NCI-H2107 treated with DMSO at 0.1 percent for 48 hours (cell line): Measurements from ENCODE around the gene CKAP2L.

Experiments
- DNase-seq: peaks from one replicate; lab custom pipeline; 2025; ENCODE audit not compliant: unreplicated experiment; lab: John Stamatoyannopoulos, UW

The CKAP2L gene, protein sequence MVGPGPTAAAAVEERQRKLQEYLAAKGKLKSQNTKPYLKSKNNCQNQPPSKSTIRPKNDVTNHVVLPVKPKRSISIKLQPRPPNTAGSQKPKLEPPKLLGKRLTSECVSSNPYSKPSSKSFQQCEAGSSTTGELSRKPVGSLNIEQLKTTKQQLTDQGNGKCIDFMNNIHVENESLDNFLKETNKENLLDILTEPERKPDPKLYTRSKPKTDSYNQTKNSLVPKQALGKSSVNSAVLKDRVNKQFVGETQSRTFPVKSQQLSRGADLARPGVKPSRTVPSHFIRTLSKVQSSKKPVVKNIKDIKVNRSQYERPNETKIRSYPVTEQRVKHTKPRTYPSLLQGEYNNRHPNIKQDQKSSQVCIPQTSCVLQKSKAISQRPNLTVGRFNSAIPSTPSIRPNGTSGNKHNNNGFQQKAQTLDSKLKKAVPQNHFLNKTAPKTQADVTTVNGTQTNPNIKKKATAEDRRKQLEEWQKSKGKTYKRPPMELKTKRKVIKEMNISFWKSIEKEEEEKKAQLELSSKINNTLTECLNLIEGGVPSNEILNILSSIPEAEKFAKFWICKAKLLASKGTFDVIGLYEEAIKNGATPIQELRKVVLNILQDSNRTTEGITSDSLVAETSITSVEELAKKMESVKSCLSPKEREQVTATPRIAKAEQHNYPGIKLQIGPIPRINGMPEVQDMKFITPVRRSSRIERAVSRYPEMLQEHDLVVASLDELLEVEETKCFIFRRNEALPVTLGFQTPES

DNA sequence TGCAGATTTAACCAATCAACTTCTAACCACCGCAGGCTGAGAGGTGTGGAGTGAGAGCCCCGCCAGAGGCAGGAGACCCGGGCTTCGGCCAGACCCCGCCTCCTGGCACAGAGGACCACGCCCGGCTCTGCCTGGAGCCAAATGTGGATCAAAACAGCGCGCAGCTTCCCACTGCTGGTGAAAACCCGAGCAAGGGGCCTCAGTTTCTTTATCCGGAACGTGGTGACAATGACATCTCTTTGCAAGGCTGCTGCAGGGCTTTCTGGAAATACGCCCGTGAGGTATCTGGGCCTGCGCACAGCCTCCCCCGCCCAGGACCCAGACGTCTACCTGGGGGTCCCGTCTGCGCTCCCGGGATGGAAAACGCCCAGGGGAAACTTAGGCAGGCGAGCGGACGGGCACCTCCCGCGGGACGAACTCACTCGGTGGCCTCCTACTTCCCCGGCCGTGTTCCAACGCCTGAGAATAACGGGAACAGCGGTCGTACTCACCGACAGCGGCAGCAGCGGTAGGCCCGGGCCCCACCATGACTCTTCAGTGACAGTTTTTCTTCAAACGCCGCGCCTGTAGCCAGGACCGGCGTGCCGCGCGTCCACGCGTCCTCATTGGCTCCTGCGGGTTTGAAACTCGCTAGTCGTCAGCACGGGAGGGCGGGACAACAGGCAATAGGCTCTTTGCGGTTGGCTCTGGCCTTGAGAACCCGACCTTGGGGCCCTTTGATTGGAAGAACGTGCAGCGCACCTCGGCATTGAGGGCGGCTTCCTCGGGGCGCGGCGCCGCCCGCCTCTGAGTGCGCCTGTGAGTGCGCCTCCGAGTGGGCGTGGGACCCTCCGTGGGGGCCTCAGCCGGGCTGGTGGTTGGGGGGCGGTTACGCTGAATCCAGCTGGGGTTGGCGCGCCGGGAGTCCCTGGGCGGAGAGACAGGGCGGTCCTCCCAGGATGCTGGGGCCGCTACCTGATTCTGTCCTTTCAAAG lies at the start of gene CKAP2L:
Gene CKAP2L (minus strand): TSS at position 539 of the 974 bp plus-strand sequence. CDS start 11 bp downstream, at position 528.
- peak; percentile 87 for DNase-seq

DNA sequence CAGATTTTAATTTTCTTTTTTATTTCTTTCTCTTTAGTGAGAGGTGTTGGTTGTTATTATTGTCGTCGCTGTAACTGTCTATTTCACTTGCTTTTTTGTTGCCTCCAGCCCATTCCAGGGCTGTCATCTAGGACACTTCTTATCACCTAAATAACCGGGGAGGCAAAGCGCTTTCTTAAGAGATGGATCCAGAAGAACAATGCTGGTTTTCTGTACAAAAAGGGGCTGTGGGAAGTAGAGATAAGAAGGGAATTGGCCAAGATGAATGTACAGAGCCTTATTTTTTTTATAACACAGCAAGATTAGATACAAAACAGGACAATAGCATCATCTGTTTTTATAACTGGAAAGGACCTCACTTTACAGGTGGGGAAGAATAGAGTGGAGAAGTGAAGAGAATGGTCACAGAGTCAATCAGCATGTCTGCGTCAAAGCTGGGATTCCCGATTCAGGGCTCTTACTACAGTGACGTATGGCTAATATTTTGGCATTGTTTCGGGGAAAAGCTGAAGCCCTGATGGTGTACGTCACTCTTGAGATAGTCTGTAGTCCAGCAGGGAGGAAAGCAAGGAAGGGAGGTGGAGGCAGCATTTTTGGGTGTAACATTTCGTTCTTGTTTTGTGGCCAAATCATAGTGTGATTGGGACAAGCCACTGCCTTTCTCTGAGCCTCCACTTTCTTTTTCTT lies 49.0 kb upstream of the CKAP2L start:
- DNase-seq, result no peak

DNA sequence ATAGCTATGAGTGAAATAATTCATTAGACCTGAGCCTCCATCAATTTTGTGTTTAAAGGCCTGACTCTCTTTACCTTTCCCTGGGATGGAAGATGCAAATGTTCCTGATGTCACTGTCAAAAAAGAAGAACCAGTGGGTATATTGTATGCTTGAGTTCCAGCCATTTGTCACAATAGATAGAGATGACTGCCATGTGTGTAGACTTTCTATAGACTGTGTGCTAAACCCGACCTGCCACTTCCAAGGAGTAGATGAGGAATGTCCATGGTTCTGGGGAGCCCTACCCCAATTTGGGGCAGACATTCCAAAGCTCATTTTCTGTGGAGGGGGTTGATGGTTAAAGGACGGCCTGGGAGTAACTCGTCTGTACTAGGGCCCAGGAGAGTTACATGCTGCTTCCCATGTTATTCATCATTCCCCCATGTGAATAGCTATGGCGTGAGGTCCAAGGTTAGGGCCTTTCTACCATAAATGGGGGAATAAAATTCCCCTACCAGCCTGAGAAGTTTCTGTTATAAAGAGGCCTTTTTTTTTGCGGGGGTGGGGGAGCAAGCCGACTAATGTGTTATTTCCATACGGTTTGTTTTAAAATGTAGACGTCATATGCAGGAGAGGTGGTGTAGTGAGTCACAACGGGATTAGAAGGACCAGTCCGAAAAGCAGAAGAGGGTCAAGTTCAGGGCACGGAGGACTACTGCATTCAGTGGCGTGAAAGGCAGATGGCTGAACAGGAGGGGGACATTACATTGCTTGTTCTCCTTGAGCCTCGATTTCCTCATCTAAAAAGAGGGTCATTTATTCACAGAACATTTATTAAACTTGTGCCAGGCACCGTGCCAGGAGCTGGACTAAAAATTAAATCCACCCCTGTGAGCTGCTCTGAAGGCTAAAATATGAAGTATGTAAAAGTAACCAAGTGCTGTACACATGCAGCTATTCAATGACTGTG lies 48.2 kb upstream of the CKAP2L start:
- DNase-seq, result no peak

DNA sequence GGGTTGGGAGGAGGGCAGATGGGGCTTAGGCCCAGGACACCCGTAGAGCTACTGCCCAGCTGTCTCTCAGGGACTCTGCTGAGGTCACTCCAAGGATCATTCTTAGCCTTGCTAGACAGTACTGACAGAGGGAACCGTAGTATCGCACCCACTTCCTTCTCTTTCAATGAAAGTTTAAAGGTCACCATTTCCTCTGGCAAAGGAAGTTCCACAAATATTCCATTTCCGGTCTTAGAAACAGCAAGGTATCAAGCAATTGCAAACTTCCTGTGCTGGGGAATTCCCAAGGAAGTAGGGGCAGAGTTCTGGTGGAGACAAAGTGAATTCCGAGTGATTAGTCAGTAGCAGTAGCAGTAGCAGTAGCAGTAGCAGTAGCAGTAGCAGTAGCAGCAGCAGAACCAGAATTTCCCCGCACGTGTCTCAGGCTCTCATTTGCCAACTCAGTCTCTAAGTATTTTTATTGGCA lies 47.5 kb upstream of the CKAP2L start:
- no peak for DNase-seq

DNA sequence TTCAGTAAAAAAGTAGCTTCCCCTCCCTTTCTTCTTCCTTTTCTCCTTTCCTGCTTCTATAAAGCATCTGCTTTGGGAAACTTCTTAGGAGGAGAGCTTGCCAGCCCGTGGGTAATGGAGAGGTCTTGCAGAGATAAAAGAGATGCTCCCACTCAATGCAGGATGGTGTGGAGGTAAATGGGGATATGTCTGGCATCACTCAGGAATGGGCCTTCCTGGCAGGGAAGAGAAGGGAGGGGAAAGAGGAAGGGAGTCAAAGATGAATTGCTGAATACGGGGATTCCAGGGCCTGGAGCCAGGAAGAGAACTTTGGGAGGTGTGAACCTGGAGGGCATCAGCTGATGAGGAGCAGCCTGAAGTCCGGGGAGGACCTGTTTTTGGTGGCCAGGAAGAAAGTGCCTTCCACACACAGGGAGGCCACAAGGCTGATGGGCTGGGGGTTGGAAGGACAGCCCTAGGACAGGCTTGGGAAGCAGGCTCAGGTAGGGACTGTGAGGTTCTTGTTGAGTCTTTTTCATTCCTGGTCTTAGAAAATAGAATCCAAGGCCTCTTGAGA lies 46.9 kb upstream of the CKAP2L start:
- no peak for DNase-seq

DNA sequence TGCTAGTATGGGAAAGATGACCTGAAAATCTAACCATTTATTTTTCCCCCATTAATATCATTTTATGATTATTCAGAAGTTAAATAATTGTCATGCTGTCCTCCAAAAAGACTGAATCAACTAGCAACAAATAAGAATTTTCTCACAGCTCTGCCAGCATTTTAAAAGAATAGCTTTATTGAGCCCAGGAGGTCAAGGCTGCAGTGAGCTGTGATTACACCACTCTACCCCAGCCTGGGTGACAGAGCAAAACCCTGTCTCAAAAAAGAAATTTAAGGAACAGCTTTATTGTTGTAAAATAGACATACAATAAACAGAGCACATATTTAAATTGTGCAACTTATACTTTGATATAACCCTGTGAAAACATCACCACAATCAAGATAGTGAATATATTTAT lies 44.7 kb upstream of the CKAP2L start:
- no peak for DNase-seq

DNA sequence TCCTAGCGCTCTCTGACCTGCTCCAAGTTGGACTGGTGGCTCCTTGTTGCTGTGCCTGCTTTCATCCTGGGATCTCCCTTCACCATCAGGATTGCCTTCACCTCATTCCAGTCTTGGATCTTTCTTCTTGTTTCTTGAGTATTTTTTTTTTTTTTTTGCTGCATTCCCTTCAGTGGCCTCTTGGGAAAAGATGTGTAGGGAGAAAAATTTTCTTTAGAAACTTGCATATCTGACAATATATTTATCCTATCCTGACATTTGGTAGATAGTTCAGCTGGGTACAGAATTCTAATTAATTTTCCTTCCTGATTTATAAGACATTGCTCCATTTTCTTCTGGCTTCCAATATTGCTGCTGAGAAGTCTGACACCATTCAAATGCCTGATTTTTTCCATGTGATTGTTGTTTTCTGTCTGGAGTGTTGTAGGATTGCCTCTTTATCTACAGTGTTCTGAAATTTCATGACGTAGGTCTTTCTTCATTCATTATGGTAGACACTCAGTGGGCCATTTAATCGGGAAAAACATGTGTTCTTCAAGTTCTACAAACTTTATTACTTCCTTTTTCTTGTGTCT lies 42.9 kb upstream of the CKAP2L start:
- DNase-seq, result no peak

DNA sequence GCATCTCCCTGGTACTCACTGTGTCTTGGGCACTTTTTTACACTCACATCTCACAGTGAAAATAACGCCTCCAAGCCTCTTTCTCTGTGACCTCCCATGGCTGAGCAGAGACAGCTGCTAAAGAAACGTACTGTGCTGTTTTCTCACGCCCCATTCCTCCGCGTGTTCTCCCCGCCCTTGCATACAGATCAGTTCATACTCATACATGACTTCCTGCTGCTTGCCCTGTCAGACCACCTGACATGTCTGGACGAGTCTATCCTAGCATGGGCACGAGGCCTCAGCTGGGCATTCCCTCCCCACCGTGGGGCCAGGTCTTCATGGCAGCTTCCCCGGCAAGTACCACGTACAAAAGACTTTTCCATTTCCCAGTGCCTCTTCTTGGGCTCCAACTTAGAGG lies 41.1 kb upstream of the CKAP2L start:
- no peak for DNase-seq

DNA sequence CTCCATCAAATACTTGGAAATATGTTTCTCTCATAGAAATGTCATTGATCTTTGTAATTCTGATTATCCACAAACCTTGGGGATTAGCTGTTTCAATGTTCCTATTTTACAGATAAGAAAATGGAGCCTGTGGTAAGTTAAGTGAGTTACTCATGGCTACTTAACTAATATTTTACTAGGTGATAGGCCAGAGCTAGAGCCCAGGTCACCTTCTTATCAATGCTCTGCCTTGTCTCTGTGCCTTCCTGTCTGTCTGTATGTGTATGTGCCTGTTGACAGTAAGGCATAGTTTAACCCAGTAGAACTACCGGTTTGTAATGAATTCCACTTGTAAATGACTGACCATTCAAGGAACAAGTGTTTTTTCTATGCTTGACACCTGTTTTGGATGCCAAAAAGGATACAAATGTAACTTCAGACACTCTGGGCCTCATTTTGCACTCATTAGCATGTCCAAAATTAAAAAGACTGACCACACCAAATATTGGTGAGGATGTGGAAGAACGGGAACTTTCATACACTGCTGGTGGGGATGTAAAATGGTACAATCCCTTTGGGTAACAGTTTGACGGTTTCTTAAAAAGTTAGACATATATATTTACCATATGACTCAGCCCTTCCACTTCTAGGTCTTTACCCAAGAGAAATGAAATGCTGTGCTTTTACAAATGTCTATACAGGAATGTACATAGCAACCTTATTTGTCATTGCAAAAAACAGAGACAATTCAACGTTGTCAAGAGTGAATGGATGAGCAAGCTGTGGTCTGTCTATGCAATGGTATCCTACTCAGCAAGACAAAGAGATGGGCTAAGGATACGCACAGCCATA lies 39.5 kb upstream of the CKAP2L start:
- no peak for DNase-seq

DNA sequence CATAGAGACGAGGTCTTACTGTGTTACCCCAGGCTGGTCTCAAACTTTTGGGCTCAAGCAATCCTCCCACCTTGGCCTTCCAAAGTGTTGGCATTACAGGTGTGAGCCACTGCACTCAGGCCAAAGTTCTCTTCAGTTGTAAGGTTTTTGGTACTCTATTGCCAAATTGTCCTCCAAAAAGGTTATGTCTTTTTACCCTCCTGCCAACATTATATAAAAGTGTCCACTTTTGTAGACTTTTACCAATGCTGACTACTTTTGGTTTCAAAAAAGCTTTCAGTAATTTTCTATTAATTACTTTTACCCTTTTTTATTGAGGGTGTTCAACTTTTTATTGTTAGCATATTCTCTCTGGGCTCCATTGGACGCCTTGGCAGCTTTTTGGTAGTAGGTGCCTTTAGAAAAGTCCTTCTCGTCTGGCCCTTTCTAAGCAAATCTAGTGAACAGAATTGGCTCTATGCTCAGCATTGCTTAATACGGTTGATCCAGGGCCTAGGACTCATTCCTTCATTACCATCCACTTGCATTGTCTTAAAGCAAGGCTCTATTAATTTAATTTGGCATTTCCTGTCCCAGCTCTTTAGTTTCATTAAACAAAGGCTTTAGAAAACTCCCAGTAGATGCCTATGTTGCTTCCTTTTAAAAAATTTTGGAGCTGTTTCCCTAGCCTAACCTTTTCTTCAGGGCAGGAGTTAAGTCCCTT lies 36.6 kb upstream of the CKAP2L start:
- DNase-seq, result no peak

DNA sequence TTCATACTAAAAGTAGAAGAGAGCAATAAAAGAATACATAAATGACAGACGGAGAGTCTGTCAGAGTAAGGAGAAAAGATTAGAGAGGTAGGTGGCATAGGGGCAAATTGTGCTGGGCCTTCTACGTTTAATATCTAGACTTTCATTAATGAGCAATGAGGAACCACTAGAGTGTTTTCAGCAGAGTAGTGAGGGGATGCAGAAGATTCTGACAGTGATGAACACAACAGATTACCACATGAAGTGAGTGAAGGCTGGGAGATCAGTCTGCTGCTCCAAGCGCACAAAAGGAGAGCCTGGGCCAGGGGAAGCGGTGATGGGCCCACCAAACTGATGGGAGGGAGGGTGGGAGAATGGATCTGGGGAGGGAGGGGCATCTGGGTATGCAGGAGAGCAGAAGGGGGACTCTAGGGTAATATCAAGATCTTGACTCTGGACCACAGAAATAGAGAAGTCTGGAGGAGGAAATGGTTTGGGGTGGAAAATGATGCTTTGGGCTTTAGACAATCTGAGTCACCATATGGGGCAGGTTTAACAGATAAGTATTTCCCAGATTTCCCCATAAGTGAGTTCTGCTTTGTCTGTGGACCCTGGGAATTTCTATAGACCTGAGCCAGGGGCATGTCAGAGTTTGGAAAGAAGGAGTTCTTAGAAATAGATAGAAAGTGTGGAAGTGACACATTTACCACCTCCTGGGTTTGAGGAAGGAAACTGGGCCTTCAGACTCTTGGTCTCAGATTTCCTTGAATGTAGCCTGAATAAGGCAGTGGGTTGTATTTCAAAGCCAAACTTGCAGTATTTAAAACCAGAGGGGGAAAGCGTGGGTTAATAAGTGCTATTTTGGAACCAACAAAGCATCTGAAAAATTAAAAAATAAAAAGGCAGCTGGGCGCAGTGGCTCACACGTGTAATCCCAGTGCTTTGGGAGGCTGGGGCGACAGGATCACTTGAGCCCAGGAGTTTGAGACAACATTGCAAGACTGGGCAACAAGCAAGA lies 34.9 kb upstream of the CKAP2L start:
- no peak for DNase-seq

DNA sequence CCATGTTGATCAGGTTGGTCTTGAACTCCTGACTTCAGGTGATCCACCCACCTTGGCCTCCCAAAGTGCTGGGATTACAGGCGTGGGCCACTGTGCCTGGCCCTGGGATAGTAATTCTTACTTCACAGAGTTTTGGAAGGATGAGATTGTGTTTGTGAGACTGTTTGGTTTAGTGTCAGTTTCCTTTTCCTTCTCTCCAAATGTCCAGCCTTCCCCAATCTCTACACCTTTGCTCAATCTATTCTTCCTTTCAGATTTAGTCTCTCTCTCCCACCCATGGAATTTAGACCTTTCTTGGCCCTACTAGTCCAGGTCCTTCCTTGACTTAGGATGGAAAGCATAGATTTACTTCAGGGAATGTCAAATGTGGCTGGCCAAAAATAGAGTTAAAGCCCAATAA lies 32.1 kb upstream of the CKAP2L start:
- DNase-seq, result no peak

DNA sequence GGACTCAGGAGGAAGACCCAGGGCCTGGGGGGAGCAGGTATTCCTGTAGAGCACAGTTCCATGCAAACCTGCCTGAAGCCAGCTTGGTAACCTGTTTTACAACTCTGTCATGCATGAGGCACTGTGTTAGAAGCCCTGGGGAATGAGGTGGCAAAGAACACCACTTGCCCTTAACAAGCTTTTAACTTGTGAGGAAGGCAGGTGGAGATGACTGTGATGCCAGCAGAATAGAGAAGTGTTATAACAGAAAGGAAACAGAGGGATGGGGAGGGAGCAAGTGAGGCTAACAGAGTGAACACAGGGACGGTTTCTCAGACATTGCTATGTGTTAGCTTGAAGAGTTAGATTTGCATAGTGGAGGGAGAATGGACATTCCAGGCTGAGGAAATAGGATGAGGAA lies 31.4 kb upstream of the CKAP2L start:
- no peak for DNase-seq

DNA sequence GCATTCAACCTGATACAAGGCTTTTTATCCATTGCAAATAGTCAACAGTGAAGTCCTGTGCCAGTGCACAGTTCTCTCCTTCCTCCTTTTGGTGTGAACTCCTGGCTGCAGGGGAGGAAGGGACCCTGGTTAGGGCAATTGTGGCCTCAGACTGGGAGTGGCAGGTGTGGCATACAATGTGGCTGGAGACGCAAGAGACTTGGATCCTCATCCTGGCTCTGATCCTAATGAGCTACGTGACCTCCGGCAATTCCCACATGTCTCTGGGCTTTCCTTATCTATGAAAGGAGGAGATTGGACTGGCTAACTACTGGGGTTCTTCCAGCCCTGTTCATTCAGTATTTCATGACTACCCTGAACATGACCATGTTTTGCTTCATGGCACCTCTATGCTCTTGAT lies 30.4 kb upstream of the CKAP2L start:
- no peak for DNase-seq

DNA sequence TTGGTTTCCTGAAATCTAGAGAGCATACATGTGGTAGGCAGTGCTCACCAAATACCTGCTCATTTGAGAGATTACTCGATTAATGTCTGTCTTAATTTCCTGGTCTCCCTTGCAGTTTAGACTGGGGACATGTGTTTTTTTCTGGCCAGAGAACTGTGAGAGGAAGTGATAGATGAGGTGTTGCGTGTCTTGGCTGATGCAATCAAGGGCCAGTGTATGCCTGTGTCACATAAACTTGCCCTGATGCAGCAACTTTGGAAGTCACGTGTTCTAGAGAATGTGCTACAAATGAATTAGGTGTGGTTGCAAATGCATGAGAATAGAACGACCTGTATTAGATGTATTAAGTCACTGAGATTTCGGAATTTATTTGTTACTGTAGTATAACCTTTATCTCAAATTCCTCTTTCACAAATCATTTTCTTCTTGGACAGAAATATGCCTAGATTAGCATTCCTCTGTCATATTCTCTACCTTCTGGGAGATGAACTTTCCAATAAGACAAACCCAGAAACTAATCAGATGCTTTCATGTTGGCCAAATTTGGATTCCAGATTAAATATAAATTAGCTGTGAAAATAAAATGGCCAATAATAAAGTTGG lies 29.8 kb upstream of the CKAP2L start:
- DNase-seq, result no peak
